Caco-2 (cell line): ENCODE data around the gene CSTPP1. TPM values are rescaled to one million over a fixed set of nuclear protein-coding genes. Genes with fewer than 3 reads are reported as not detected.

Experiments used
- BruUV-seq: library from RNA; stranded (reverse); fragments of 400-500 nt; replicated peaks from 2 replicates; lab custom pipeline; 2021; lab: Mats Ljungman, UMichigan
- CTCF ChIA-PET: fragments of 300-600 bp; sonication (Branson Sonifier 250); formaldehyde crosslinking; loops from one replicate; lab custom pipeline; 2022; ENCODE audit warnings: antibody characterized with exemption; lab: Charles Lee
- POLR2A ChIA-PET: fragments of 300-600 bp; sonication (Branson Sonifier 250); formaldehyde crosslinking; loops from one replicate; lab custom pipeline; 2022; ENCODE audit warnings: antibody characterized with exemption; lab: Charles Lee
- DNase-seq, 2 experiments: peaks; one replicate each; pipeline versions ENCODE4 v3.0.0 to v3.0.0-alpha.2; 2020 to 2022
- H3K27me3 ChIP-seq: replicated peaks from 2 replicates; pipeline ENCODE4 v1.6.0; 2011; ENCODE audit warnings: low read length; ENCODE audit not compliant: control insufficient read depth, insufficient read depth
- H3K36me3 ChIP-seq: 2 replicates; pipeline ENCODE4 v1.5.1; 2011; ENCODE audit warnings: low read length; ENCODE audit not compliant: control insufficient read depth, insufficient read depth
- H3K4me1 ChIP-seq: fragments of 250-450 bp; sonication (Bioruptor Pico); 2 replicates; pipeline ENCODE4 v1.5.1; 2020; ENCODE audit warnings: mild to moderate bottlenecking
- H3K4me3 ChIP-seq: 2 replicates; pipeline ENCODE4 v1.5.1; 2011; ENCODE audit warnings: low read depth, mild to moderate bottlenecking, control low read depth, low read length
- H3K9me3 ChIP-seq: fragments of 250-450 bp; sonication (Bioruptor Pico); 2 replicates; pipeline ENCODE4 v1.5.1; 2020; ENCODE audit warnings: mild to moderate bottlenecking, moderate library complexity
- H3K27ac Mint-ChIP-seq: one replicate; pipeline ENCODE4 v1.8.0; 2022; ENCODE audit warnings: mixed read lengths; ENCODE audit not compliant: unreplicated experiment
- H3K27me3 Mint-ChIP-seq: one replicate; pipeline ENCODE4 v1.8.0; 2022; ENCODE audit warnings: mixed read lengths; ENCODE audit not compliant: insufficient read depth, unreplicated experiment
- H3K36me3 Mint-ChIP-seq: one replicate; pipeline ENCODE4 v1.8.0; 2022; ENCODE audit warnings: mild to moderate bottlenecking, mixed read lengths; ENCODE audit not compliant: insufficient read depth, unreplicated experiment
- H3K4me1 Mint-ChIP-seq: one replicate; pipeline ENCODE4 v1.8.0; 2022; ENCODE audit warnings: low read depth, mixed read lengths; ENCODE audit not compliant: unreplicated experiment
- H3K4me3 Mint-ChIP-seq: one replicate; pipeline ENCODE4 v1.8.0; 2022; ENCODE audit warnings: mild to moderate bottlenecking, moderate library complexity, mixed read lengths; ENCODE audit not compliant: unreplicated experiment
- H3K9me3 Mint-ChIP-seq: one replicate; pipeline ENCODE4 v1.8.0; 2022; ENCODE audit warnings: mixed read lengths; ENCODE audit not compliant: unreplicated experiment
- CTCF ChIP-seq, 2 experiments: fragments of 200-600 bp in 1 of 2; IDR thresholded peaks; 1 replicate in 1 of 2; 2 replicates in 1 of 2; pipeline versions ENCODE4 v1.5.1 to v1.8.0; 2011 to 2022; ENCODE audit warnings: antibody characterized with exemption in 1 of 2, control low read depth in 1 of 2, inconsistent platforms in 1 of 2, low read depth in 1 of 2, low read length in 1 of 2, mild to moderate bottlenecking in 1 of 2, moderate library complexity in 1 of 2; ENCODE audit not compliant: insufficient read depth in 1 of 2, severe bottlenecking in 1 of 2, unreplicated experiment in 1 of 2
- intact Hi-C: fragments of 100-400 bp; cut with micrococcal nuclease; formaldehyde crosslinking; loops from one replicate; pipeline ENCODE4 v1.10.0; 2022; ENCODE audit not compliant: unreplicated experiment
- total RNA-seq: library from RNA; stranded (reverse); gene quantifications from 2 replicates; pipeline ENCODE4 v1.2.3, GENCODE V29; 2022

Gene CSTPP1
- total RNA-seq, 1 experiment from 2014 or later: 22.9 TPM

GRCh38 chr11:47149782-47150181 is 213.2 kb downstream of the CSTPP1 start:
- Histone ChIP-seq H3K4me3 (no peak overlapping the region), H3K4me1 (no peaks in the 10 kb centered on the region), H3K27me3 (no peaks in the 10 kb centered on the region), H3K36me3 (no peaks in the 10 kb centered on the region), H3K9me3 (no peaks in the 10 kb centered on the region)
- H3K36me3 Mint-ChIP-seq: peaks cover 9% of the 10 kb centered on the region
- no peak overlapping the region for H3K4me3 Mint-ChIP-seq
- ChIA-PET CTCF (no interaction called here), POLR2A (no interaction called here)
- intact Hi-C loops: loop anchor here (10.0 kb wide), 1 partner anchor 125 kb away; no protein-coding TSS in a partner anchor
- no peak for DNase-seq
- no peak overlapping the region for H3K27ac Mint-ChIP-seq
- no peaks in the 10 kb centered on the region for H3K27me3 Mint-ChIP-seq
- TF ChIP-seq CTCF (IDR thresholded peaks at IDR 0.05; ENCODE audit: insufficient read depth in 1 of 2, low read depth in 1 of 2, low read length in 1 of 2, severe bottlenecking in 1 of 2, unreplicated experiment in 1 of 2): no peak
- H3K4me1 Mint-ChIP-seq: peaks cover 7% of the 10 kb centered on the region
- no peaks in the 10 kb centered on the region for H3K9me3 Mint-ChIP-seq
- BruUV-seq: no TSS peak

GRCh38 chr11:47152126-47152952 is 215.8 kb downstream of the CSTPP1 start:
- POLR2A ChIA-PET: interaction anchor here (0.5 to 1.1 kb wide), 4 partner anchors 9 to 216 kb away, joined by 3 read pairs; partner anchors contain the start of gene CSTPP1

More at GRCh38 chr11:47152126-47152952, 215.8 kb downstream of the CSTPP1 start:
- Mint-ChIP-seq H3K4me1 (no peaks in the 10 kb centered on the region), H3K27me3 (no peaks in the 10 kb centered on the region), H3K4me3 (no peak overlapping the region), H3K27ac (no peak overlapping the region), H3K36me3 (peaks cover 9% of the 10 kb centered on the region), H3K9me3 (no peaks in the 10 kb centered on the region)
- CTCF ChIA-PET: interaction anchor here (0.6 to 2.0 kb wide), 25 partner anchors 9 to 326 kb away, joined by 3 to 19 read pairs (median 5); partner anchors contain the start of genes CSTPP1, DDB2 and LRP4
- intact Hi-C loops: loop anchor here (2.0 to 10.0 kb wide), 2 partner anchors 48 to 128 kb away; no protein-coding TSS in a partner anchor
- H3K4me1 ChIP-seq: no peaks in the 10 kb centered on the region
- no TSS peak for BruUV-seq
- H3K36me3 ChIP-seq: no peaks in the 10 kb centered on the region
- no peak overlapping the region for H3K4me3 ChIP-seq
- H3K9me3 ChIP-seq: no peaks in the 10 kb centered on the region
- no peak for TF ChIP-seq CTCF (IDR thresholded peaks at IDR 0.05; ENCODE audit: insufficient read depth in 1 of 2, low read depth in 1 of 2, low read length in 1 of 2, severe bottlenecking in 1 of 2, unreplicated experiment in 1 of 2)
- H3K27me3 ChIP-seq: no peaks in the 10 kb centered on the region
- DNase-seq: no peak
